Karpas-422 (cell line): ENCODE measurements around the gene DHX58. TPM values are rescaled to one million over a fixed set of nuclear protein-coding genes. Genes with fewer than 3 reads are reported as not detected.
"Not testable (repeated sequence)": the region's sequence is repeated elsewhere in the genome, so short reads cannot be mapped to it uniquely, and the experiment has no call there.

Source experiments
- DNase-seq: peaks from one replicate; pipeline ENCODE4 v3.0.0-alpha.2; 2015
- H2AFZ ChIP-seq: fragments of 200-600 bp; sonication (generic); 2 replicates; pipeline ENCODE4 v1.6.1; 2014; ENCODE audit warnings: antibody characterized with exemption, low read length, mixed read lengths
- H3K27ac ChIP-seq: fragments of 200-600 bp; sonication (generic); 2 replicates; pipeline ENCODE4 v1.5.1; 2014; ENCODE audit warnings: mild to moderate bottlenecking, low read length, moderate library complexity
- H3K27me3 ChIP-seq: fragments of 200-600 bp; sonication (generic); 2 replicates; pipeline ENCODE4 v1.6.1; 2014; ENCODE audit warnings: low read length, mixed read lengths
- H3K36me3 ChIP-seq: fragments of 200-600 bp; sonication (generic); 2 replicates; pipeline ENCODE4 v1.6.1; 2014; ENCODE audit warnings: low read length, mixed read lengths; ENCODE audit not compliant: insufficient read depth
- H3K4me1 ChIP-seq: fragments of 200-600 bp; sonication (generic); 2 replicates; pipeline ENCODE4 v1.6.1; 2014; ENCODE audit warnings: mild to moderate bottlenecking, low read length, mixed read lengths
- H3K4me2 ChIP-seq: fragments of 200-600 bp; sonication (generic); 2 replicates; pipeline ENCODE4 v1.6.1; 2014; ENCODE audit warnings: low read length, low read depth, mild to moderate bottlenecking; ENCODE audit not compliant: poor library complexity, severe bottlenecking
- H3K4me3 ChIP-seq: fragments of 200-600 bp; sonication (generic); 2 replicates; pipeline ENCODE4 v1.5.1; 2014; ENCODE audit warnings: mild to moderate bottlenecking, antibody characterized with exemption, low read length, mixed read lengths
- H3K79me2 ChIP-seq: fragments of 200-600 bp; sonication (generic); 2 replicates; pipeline ENCODE4 v1.6.1; 2014; ENCODE audit warnings: mild to moderate bottlenecking, low read length, mixed read lengths
- H3K9ac ChIP-seq: fragments of 200-600 bp; sonication (generic); 2 replicates; pipeline ENCODE4 v1.6.0; 2014; ENCODE audit warnings: low read length
- H3K9me2 ChIP-seq: fragments of 200-600 bp; sonication (generic), shearing (Covaris generic); replicated peaks from 2 replicates; pipeline ENCODE4 v1.6.0; 2014; ENCODE audit warnings: mild to moderate bottlenecking, low read length, moderate library complexity; ENCODE audit not compliant: insufficient read depth
- H3K9me3 ChIP-seq: fragments of 300-700, 200-600 bp; sonication (generic); 2 replicates; pipeline ENCODE4 v1.6.1; 2014; ENCODE audit warnings: low read length, mixed read lengths
- H4K20me1 ChIP-seq: fragments of 200-600 bp; sonication (generic); 2 replicates; pipeline ENCODE4 v1.6.1; 2014; ENCODE audit warnings: mild to moderate bottlenecking, antibody characterized with exemption, low read length, low read depth; ENCODE audit not compliant: insufficient read depth
- total RNA-seq: library from RNA; depleted of rRNA; stranded (reverse); fragments of >200 nt; shearing (Covaris generic); gene quantifications from 2 replicates; pipeline ENCODE4 v1.2.3, GENCODE V29; 2014; ENCODE audit warnings: low replicate concordance

DHX58 gene
- total RNA-seq, 1 experiment from 2014 or later: 12.6 TPM

- Histone ChIP-seq H3K27me3 (no peaks in the 10 kb centered on the region), H3K9me3 (no peaks in the 10 kb centered on the region), H3K4me3 (no peak overlapping the region), H3K9ac (no peak overlapping the region), H3K4me2 (no peak overlapping the region), H3K27ac (no peak overlapping the region), H3K9me2 (no peaks in the 10 kb centered on the region), H2AFZ (no peak overlapping the region), H3K36me3 (peaks cover 17% of the 10 kb centered on the region), H4K20me1 (peaks cover 44% of the 10 kb centered on the region), H3K4me1 (peaks cover 19% of the 10 kb centered on the region), H3K79me2 (peaks cover 92% of the 10 kb centered on the region)
- no peak for DNase-seq
Measured at GRCh38 chr17:42142371-42142896, 29.9 kb upstream of the DHX58 start.

- H3K27me3 ChIP-seq: no peaks in the 10 kb centered on the region
- peaks cover 17% of the 10 kb centered on the region for H3K36me3 ChIP-seq
- H2AFZ ChIP-seq: no peak overlapping the region
- H4K20me1 ChIP-seq: peaks cover 47% of the 10 kb centered on the region
- H3K4me1 ChIP-seq: peaks cover 26% of the 10 kb centered on the region
- H3K9ac ChIP-seq: no peak overlapping the region
- DNase-seq: no peak
- no peak overlapping the region for H3K27ac ChIP-seq
- H3K79me2 ChIP-seq: peaks cover 92% of the 10 kb centered on the region
- H3K4me3 ChIP-seq: no peak overlapping the region
- H3K9me2 ChIP-seq: no peaks in the 10 kb centered on the region
- no peaks in the 10 kb centered on the region for H3K9me3 ChIP-seq
- no peak overlapping the region for H3K4me2 ChIP-seq
Measured at GRCh38 chr17:42141382-42141781, 28.9 kb upstream of the DHX58 start.

- Histone ChIP-seq H4K20me1 (peaks cover 49% of the 10 kb centered on the region), H3K36me3 (peaks cover 15% of the 10 kb centered on the region), H3K4me1 (peaks cover 33% of the 10 kb centered on the region), H3K79me2 (peaks cover 92% of the 10 kb centered on the region)
- H3K4me3 ChIP-seq, DNase-seq, H3K4me2 ChIP-seq, H3K9me2 ChIP-seq, H3K9ac ChIP-seq, H3K9me3 ChIP-seq, H3K27ac ChIP-seq, H3K27me3 ChIP-seq, H2AFZ ChIP-seq: not testable (repeated sequence)
Measured at GRCh38 chr17:42140690-42141089, 28.2 kb upstream of the DHX58 start.

GRCh38 chr17:42138749-42139492 is 26.4 kb upstream of the DHX58 start:
- Histone ChIP-seq H3K27me3 (no peaks in the 10 kb centered on the region), H4K20me1 (peaks cover 59% of the 10 kb centered on the region), H3K9ac (no peak overlapping the region; the same call in 1 of the 2 replicates), H3K4me2 (no peak overlapping the region), H3K79me2 (peaks cover 97% of the 10 kb centered on the region), H3K36me3 (peaks cover 19% of the 10 kb centered on the region), H3K27ac (no peak overlapping the region), H3K4me3 (no peak overlapping the region), H2AFZ (no peak overlapping the region), H3K9me2 (no peaks in the 10 kb centered on the region), H3K4me1 (peaks cover 50% of the 10 kb centered on the region), H3K9me3 (no peaks in the 10 kb centered on the region)
- DNase-seq: no peak

- Histone ChIP-seq H2AFZ (no peak overlapping the region), H4K20me1 (peaks cover 59% of the 10 kb centered on the region), H3K9ac (no peak overlapping the region), H3K4me2 (no peak overlapping the region), H3K27ac (peak overlapping the region; percentile 33; the same call in 1 of the 2 replicates), H3K27me3 (no peaks in the 10 kb centered on the region), H3K79me2 (peaks cover 94% of the 10 kb centered on the region), H3K4me1 (peaks cover 67% of the 10 kb centered on the region), H3K36me3 (peaks cover 14% of the 10 kb centered on the region), H3K9me2 (no peaks in the 10 kb centered on the region), H3K4me3 (no peak overlapping the region), H3K9me3 (no peaks in the 10 kb centered on the region)
- DNase-seq: no peak
Measured at GRCh38 chr17:42136654-42137051, 24.1 kb upstream of the DHX58 start.

DNA sequence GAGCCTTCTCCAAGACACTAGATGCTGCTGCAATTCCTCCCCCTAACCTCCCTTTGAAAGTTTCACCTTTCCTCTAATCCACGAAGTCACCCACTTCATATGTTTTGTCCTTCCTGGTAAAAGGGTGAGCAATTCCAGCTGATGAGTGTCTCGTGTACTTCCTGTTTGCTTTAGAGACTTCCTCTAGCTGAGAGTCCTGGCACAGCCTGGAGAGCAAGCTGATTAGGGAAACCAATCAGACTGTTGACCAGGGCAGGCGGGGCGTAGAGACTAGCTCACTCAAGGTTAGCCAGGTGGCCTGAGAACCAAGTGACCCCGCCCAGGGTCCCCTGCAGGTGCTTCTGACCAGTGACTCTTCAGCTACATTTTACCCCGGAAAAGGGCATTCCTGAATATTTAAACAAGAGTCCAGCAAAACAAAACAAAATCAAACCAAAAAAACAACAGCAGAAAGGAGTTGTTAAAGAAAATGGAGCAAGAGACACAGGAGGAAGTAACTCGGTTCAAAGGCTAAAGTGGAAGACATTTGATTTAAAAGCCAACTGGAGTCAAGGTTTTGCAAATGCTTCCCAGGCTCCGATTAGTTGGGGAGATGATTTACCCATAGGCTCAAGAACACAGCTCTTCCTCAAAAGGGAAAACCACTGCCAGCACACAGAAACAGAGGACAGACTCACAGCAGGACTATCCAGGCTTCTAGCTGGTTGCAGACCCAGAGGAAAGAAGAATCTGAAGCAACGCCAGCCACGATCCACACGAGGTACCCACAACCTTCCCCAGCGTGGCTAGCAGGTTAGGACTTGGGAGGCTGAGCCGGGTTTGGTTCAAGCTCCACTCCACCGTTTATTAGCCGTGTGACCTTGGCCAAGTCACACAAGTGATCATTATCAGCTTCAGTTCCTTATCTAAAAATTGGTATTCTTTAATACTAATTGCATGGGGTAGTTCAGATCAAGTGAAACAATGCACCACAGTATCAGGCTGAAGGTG is 23.4 kb upstream of the DHX58 start:
- peaks cover 59% of the 10 kb centered on the region for H4K20me1 ChIP-seq
- DNase-seq: no peak
- no peak overlapping the region for H3K4me2 ChIP-seq
- H3K9ac ChIP-seq: no peak overlapping the region
- no peaks in the 10 kb centered on the region for H3K9me3 ChIP-seq
- no peak overlapping the region for H2AFZ ChIP-seq
- H3K27me3 ChIP-seq: no peaks in the 10 kb centered on the region
- H3K4me1 ChIP-seq: peaks cover 71% of the 10 kb centered on the region
- peaks cover 94% of the 10 kb centered on the region for H3K79me2 ChIP-seq
- H3K27ac ChIP-seq: peak overlapping the region; percentile 33; the same call in 1 of the 2 replicates
- H3K9me2 ChIP-seq: no peaks in the 10 kb centered on the region
- H3K4me3 ChIP-seq: no peak overlapping the region
- peaks cover 10% of the 10 kb centered on the region for H3K36me3 ChIP-seq

DNA sequence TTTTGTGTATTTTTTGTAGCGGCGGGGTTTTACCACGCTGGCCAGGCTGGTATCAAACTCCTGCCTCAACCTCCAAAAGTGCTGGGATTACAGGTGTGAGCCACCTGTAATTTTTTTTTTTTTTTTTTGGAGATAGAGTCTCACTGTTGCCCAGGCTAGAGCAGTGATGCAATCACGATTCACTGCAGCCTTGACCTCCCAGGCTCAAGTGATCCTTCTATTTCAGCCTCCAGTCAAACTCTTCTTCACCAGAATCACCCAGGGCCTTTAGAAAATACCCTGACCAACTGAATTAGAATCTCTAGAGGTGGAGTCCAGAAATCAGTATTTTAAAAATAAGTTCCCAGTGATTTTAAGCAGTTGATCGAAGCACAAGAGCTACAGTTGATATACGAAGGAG is 22.6 kb upstream of the DHX58 start:
- H2AFZ ChIP-seq: no peak overlapping the region
- H3K4me2 ChIP-seq: no peak overlapping the region
- H3K4me1 ChIP-seq: peaks cover 71% of the 10 kb centered on the region
- no peaks in the 10 kb centered on the region for H3K9me3 ChIP-seq
- no peak overlapping the region for H3K27ac ChIP-seq
- no peak overlapping the region for H3K4me3 ChIP-seq
- H4K20me1 ChIP-seq: peaks cover 63% of the 10 kb centered on the region
- no peak overlapping the region for H3K9ac ChIP-seq
- H3K9me2 ChIP-seq: no peaks in the 10 kb centered on the region
- H3K36me3 ChIP-seq: peaks cover 14% of the 10 kb centered on the region
- peaks cover 96% of the 10 kb centered on the region for H3K79me2 ChIP-seq
- H3K27me3 ChIP-seq: no peaks in the 10 kb centered on the region
- no peak for DNase-seq
